Astrocyte (in vitro differentiated cells and primary cell): ENCODE results near the gene NAV3.

Experiments used
- EZH2 ChIP-seq: IDR thresholded peaks from 2 replicates; pipeline ENCODE4 v1.6.1; 2012; ENCODE audit warnings: mild to moderate bottlenecking, low read length, inconsistent platforms; ENCODE audit not compliant: insufficient read depth
- TF ChIP-seq, protein P1 (sequence below): IDR thresholded peaks from 2 replicates; pipeline ENCODE4 v1.5.1; 2011; ENCODE audit warnings: low read depth, mild to moderate bottlenecking, inconsistent platforms, low read length, moderate library complexity; ENCODE audit not compliant: insufficient read depth

DNA sequence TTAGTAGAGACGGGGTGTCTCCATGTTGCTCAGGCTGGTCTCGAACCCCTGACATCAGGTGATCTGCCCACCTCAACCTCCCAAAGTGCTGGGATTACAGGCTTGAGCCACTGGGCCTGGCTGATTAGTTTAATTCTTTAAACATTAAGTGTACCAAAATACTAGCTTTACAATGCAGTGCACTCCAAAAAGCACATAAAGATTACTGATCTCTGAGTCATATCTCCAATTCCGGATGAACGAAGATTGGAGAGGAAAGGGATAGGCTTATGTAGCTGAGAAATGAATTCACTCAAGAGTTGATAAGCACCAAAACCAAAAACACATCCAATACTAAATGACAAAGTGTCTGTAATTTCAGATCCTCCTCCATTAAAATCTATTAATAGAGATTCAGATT, 15.1 kb downstream of the NAV3 start:
- TF ChIP-seq, protein P1, sequence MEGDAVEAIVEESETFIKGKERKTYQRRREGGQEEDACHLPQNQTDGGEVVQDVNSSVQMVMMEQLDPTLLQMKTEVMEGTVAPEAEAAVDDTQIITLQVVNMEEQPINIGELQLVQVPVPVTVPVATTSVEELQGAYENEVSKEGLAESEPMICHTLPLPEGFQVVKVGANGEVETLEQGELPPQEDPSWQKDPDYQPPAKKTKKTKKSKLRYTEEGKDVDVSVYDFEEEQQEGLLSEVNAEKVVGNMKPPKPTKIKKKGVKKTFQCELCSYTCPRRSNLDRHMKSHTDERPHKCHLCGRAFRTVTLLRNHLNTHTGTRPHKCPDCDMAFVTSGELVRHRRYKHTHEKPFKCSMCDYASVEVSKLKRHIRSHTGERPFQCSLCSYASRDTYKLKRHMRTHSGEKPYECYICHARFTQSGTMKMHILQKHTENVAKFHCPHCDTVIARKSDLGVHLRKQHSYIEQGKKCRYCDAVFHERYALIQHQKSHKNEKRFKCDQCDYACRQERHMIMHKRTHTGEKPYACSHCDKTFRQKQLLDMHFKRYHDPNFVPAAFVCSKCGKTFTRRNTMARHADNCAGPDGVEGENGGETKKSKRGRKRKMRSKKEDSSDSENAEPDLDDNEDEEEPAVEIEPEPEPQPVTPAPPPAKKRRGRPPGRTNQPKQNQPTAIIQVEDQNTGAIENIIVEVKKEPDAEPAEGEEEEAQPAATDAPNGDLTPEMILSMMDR = no peak
- no peak for TF ChIP-seq EZH2
